SW480 (cell line): ENCODE data around the gene OPN1MW2.
"Not testable (repeated sequence)": the region's sequence is repeated elsewhere in the genome, so short reads cannot be mapped to it uniquely, and the experiment has no call there.

Experiments used
- DNase-seq: peaks from one replicate; pipeline ENCODE4 v3.0.0-alpha.2; 2016; ENCODE audit warnings: low spot score

Gene OPN1MW2

GRCh38 chrX:154269245-154269644, 49.7 kb downstream of the OPN1MW2 start:
- not testable (repeated sequence) for DNase-seq
